Activated T-helper 1 cell treated with Interleukin-2 at 50 U/mL for 16 hours (primary cell): ENCODE measurements around the gene OR2J3.
"Not testable (repeated sequence)": the region's sequence is repeated elsewhere in the genome, so short reads cannot be mapped to it uniquely, and the experiment has no call there.

Source experiments
- DNase-seq: peaks from one replicate; pipeline ENCODE4 v3.0.0-alpha.2; 2020; ENCODE audit warnings: low read depth

Gene OR2J3

DNA sequence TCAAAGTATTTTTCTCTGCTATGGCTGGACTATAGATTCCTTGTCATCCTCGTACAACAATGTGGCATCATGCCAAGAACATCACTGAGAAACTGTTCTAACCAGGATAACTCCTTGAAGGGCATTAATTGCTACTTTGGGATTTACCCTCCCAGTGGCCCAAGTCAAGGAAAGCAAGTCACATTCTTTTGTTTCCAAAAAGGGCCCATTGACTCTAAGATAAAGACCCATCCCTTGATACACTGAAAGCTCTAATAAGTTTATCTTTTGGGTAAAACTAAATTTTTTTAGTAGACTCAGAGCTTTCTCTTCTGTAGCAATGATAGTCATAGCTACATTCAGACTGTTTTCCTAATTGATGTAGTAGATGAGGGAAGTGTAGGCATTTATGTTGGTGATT, at the start of gene OR2J3:
Gene OR2J3, plus strand, starts transcription at position 301 of the 400 bp plus-strand sequence. CDS start 3,833 bp downstream, outside the sequence.
- DNase-seq = no peak

DNA sequence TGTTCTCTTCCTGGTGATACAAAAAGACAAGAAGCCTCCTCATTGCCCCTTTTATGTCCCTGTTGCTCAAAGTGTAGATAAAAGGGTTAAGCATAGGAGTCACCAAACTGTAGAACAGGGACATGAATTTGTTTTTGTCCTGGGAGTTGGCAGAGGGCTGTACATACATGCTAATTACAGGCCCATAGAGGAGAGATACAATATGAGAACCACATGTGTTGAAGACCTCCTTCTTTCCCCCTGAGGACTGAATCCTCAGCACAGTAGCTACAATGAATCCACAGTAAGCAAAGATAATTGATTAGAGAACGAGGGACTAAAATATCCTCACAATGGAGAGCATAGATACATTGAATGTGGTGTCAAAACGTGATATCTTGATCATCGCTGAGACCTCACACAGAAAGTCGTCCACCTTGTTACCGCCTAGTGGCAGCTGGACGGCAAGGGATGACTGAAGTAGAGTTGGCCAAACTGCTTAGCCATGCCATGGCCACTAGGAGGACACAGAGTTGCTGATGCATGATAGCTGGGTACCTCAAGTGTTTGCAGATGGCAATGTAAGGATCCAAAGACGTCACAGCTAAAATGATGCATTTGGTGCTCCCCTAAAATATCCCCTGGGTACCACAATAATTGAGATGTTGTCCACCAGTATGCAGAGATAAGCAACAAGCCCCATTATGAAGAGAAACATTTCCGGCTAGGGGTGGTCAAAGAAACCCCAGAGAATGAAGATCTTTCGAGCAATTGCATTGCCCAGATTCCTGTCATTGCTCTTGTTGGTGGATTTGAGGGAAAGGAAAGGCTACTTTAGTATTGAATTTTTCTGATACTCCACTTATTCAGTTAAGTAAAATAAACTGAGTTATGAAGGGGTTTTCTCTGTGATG, 35.8 kb upstream of the OR2J3 start:
- no peak for DNase-seq

DNA sequence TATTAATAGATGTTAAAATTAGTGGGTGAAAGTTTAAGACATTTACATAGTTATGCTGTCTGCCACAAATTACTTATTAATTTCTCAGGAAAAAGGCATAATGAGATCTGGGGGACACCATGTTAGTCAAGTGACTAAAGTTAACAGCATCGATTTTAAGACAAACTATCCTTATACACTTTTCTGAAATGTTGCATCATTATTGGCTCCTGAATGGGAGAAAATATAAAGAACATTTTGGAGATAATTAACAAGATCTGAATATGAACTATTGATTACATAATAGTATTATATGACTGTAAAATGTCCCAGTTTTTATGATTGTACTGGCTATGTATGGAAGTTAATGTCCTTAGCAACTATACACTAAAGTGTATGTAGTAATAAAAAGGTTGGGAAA, 28.7 kb upstream of the OR2J3 start:
- no peak for DNase-seq

GRCh38 chr6:29081312-29081711, 26.5 kb upstream of the OR2J3 start:
- DNase-seq = no peak

DNA sequence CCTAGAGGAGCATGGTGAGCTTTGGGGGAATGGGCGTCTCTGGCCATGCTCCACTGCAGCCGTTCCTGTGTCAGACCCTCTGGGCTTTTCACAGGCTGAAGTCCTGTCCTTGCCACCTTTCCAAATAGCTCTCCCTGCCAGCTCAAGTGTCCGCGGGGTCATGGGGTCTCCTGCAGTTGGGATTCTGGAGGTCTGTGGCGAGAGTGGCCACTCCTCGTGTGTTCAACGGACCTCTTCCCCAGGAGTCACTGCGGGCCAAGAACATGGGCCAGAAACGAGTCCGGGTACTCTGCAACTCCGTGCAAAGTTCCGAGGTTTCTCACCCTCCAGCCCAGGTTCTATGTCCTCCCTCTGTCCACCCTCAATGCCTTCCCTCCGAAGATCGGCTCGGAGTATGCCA, 25.4 kb upstream of the OR2J3 start:
- DNase-seq = no peak

DNA sequence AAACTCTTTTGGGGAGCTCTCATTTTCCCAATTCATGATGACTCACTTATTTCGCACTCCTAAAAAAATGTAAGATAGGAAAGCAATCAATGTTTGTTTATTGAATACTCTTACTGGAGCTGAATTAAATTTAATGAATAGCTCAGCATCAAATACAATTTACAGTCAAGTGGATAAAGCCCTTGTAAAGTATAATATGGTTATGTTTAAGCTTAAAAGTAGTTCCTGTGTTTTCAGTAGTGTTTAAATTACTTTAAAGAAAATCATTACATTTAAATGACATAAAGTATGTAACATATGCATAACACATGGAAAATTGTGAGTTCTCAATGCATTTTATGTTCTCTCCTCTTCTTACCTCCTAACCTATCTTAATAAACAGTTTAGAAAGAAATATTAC, 20.6 kb upstream of the OR2J3 start, which contains the start of gene OR2B3:
Gene OR2B3, minus strand, starts transcription at position 101 of the 400 bp plus-strand sequence. Its CDS starts 65 bp downstream, at position 36.
- no peak for DNase-seq

DNA sequence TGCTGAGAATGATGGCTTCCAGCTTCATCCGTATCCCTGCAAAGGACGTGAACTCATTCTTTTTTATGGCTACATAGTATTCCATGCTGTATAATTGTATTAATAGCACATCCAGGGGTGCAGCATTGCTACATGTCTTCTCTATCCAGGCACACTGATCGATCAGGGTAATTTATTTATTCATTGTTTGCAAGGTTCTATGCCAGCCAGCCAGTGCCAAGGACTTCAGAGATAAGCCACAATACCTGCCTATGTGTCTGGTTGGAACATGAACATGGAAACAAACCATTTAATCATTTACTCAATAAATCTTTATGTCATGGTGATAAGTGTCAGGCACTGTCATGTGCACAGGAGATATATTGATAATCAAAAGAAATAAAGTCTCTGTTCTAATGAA, 14.9 kb upstream of the OR2J3 start:
- no peak for DNase-seq

GRCh38 chr6:29097803-29098202, 10.1 kb upstream of the OR2J3 start:
- DNase-seq = no peak

DNA sequence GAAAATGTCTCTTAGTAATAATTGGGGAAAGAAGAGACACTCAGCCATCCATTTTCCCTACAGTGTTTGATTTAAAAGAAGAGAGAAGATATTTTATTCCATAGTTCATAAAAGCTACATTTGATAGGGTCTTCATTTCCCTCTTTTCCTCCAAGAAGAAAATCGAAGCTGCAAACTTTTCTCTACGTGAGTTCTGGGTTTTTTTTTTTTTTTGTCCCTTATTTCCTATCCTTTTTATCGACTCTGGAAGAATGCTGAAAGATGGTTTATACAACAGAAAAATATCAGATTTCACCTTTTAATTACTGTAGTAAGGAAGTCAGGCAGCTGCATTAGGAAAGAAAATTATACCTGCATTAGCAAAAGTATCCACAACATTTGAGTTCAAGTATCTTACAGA, 8.7 kb upstream of the OR2J3 start, which contains the start of gene OR2J1:
Gene OR2J1, plus strand, starts transcription at position 301 of the 400 bp plus-strand sequence. CDS start 1,453 bp downstream, outside the sequence.
- no peak for DNase-seq

DNA sequence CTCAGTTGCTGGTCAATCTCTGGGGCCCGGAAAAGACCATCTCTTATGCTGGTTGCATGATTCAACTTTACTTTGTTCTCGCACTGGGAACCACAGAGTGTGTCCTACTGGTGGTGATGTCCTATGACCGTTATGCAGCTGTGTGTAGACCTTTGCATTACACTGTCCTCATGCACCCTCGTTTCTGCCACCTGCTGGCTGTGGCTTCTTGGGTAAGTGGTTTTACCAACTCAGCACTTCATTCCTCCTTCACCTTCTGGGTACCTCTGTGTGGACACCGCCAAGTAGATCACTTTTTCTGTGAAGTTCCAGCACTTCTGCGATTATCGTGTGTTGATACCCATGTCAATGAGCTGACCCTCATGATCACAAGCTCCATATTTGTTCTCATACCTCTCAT, 4.3 kb downstream of the OR2J3 start:
- no peak for DNase-seq

GRCh38 chr6:29114964-29115363, 7.1 kb downstream of the OR2J3 start:
- not testable (repeated sequence) for DNase-seq

DNA sequence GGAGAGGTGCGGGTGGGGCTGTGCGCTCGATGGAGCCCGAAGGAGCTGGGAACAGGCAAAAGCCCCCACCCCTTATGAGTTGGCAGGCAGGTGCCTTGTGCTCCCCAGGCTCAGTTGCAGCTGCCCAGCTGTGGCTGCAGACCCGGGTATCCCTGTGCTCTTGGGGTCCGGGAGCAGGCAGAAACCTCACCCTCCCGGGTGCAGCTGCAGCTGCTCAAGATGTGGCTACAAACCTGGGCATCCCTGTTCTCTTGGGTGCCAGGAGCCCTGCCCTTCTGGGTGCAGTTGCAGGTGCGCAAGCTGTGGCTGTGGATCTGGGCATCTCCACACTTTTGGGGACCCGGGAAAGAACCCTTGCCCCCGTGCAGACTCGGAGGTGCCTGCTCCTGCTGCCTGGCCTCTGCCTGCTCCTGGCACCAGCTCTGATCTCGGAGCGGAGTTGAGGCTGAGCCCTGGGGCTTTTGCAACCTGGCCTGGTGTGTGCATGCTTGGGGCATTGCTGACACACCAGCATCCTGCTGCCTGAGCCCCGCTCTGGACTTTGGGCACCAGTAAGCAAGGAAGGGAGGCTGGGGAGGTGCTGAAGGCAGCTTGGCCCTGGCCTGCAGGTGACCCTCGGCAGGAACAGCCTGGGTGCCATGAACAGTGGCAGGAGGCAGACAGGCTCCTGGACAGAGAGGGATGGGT, 21.6 kb downstream of the OR2J3 start:
- DNase-seq = no peak

GRCh38 chr6:29130644-29131043, 22.8 kb downstream of the OR2J3 start:
- no peak for DNase-seq

- DNase-seq = no peak
Measured at GRCh38 chr6:29131691-29132090, 23.8 kb downstream of the OR2J3 start.

DNA sequence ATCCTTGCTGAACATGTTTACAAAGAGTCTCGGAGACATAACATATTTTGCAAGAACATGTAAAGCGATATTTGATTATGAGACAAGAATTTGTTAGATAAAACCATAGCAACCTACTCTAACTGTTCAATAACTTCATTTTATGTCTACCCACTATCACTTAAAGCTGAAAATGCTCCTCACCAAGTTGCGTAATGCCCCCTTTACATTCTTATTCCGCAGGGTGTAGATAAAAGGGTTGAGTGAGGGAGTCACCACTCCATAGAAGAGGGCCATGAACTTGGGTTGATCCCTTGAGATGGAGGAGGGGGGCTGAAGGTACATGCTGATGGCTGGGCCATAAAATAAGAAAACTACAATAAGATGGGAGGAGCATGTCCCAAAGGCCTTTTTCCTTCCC, 29.9 kb downstream of the OR2J3 start:
- DNase-seq = no peak

GRCh38 chr6:29141606-29142005, 33.7 kb downstream of the OR2J3 start:
- DNase-seq = no peak

DNA sequence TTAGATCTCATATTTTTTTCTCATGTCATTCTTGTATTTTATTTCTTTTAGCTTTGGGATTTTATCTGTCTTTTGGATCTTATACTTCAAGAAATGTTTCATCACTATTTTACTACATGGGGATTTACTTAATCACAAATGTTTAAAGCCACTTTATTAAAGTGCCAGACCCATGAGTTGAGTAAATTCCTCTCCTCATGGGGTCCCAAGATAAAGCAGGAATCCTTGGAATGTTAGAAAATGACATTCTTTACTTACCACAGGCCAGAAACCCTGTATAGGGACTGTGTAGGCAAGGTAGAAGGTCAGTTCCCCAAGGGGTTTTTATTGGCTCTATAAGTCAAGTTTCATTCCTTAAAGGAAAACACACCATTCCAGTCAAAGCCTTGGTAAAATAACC, 34.5 kb downstream of the OR2J3 start:
- DNase-seq = no peak

GRCh38 chr6:29146179-29146578, 38.3 kb downstream of the OR2J3 start:
- no peak for DNase-seq

- DNase-seq = no peak
Measured at GRCh38 chr6:29147074-29147473, 39.2 kb downstream of the OR2J3 start.

- DNase-seq = not testable (repeated sequence)
Measured at GRCh38 chr6:29149444-29149843, 41.6 kb downstream of the OR2J3 start.

DNA sequence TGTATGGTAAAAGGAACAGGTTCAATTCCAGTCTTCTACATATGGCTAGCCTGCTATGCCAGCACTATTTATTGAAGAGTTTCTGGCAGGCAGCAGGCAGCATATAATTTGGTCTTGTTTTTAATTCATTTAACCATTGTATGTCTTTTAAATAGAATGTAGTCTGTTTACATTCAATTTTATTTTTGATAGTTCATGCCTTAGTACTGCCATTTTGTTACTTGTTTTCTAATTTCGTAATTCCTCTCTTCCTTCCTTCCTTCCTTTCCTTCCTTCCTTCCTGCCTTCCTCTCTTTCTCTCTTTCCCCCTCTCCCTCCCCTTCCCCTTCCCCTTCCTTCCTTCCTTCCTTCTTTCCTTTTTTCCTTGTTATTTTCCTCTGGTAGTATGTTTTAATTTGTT, 45.2 kb downstream of the OR2J3 start:
- no peak for DNase-seq

GRCh38 chr6:29155182-29155581, 47.3 kb downstream of the OR2J3 start:
- not testable (repeated sequence) for DNase-seq

- DNase-seq = not testable (repeated sequence)
Measured at GRCh38 chr6:29159922-29160321, 52.1 kb downstream of the OR2J3 start.
